H1 (cell line): ENCODE results near the gene ASPN. TPM values are rescaled to one million over a fixed set of nuclear protein-coding genes. Genes with fewer than 3 reads are reported as not detected.

ENCODE experiments used
- CTCF ChIA-PET: fragments of 300-600 bp; sonication (Branson Sonifier 250); formaldehyde crosslinking; loops from one replicate; lab custom pipeline; 2021; ENCODE audit not compliant: partially characterized antibody; lab: Charles Lee
- POLR2A ChIA-PET: fragments of 300-600 bp; sonication (Branson Sonifier 250); formaldehyde crosslinking; loops from one replicate; lab custom pipeline; 2021; ENCODE audit warnings: inconsistent platforms; ENCODE audit not compliant: partially characterized antibody; lab: Charles Lee
- DNase-seq, 2 experiments: peaks; one replicate each; pipeline versions ENCODE4 v3.0.0 to v3.0.0-alpha.2; 2010 to 2022; ENCODE audit warnings: low spot score in 2 of 2, low read depth in 1 of 2, mixed read lengths in 1 of 2
- FAIRE-seq: peaks from 2 replicates; lab custom pipeline; 2011; peaks lifted over from hg19 to GRCh38; lab: Jason Lieb, UNC
- H2AFZ ChIP-seq: 2 replicates; pipeline ENCODE4 v1.8.1; 2012; ENCODE audit warnings: low read length, inconsistent platforms
- H2AK5ac ChIP-seq: 2 replicates; pipeline ENCODE4 v1.6.1; 2013; ENCODE audit warnings: low read depth, low read length
- H2BK120ac ChIP-seq: replicated peaks from 2 replicates; pipeline ENCODE3; 2013; ENCODE audit warnings: low read depth, low read length, inconsistent platforms
- H2BK12ac ChIP-seq: 2 replicates; pipeline ENCODE4 v1.6.1; 2013; ENCODE audit warnings: low read depth, low read length
- H2BK15ac ChIP-seq: 2 replicates; pipeline ENCODE4 v1.6.1; 2013; ENCODE audit warnings: low read length
- H2BK20ac ChIP-seq: 2 replicates; pipeline ENCODE4 v1.6.1; 2013; ENCODE audit warnings: low read length
- H2BK5ac ChIP-seq: 2 replicates; pipeline ENCODE4 v1.6.1; 2013; ENCODE audit warnings: low read depth, low read length
- H3K14ac ChIP-seq: 2 replicates; pipeline ENCODE4 v1.6.1; 2013; ENCODE audit warnings: inconsistent platforms; ENCODE audit not compliant: insufficient read length
- H3K18ac ChIP-seq: 2 replicates; pipeline ENCODE4 v1.6.1; 2013; ENCODE audit warnings: low read length; ENCODE audit errors: extremely low read depth
- H3K23ac ChIP-seq: 2 replicates; pipeline ENCODE4 v1.6.1; 2013; ENCODE audit warnings: inconsistent platforms; ENCODE audit not compliant: insufficient read length
- H3K23me2 ChIP-seq: 2 replicates; pipeline ENCODE4 v1.6.1; 2013; ENCODE audit warnings: low read depth, low read length
- H3K27ac ChIP-seq: 2 replicates; pipeline ENCODE4 v1.6.1; 2011; ENCODE audit warnings: low read depth, low read length, inconsistent platforms
- H3K27me3 ChIP-seq, 4 experiments: replicated peaks in 1 of 4; 1 replicate in 1 of 4; 2 replicates in 3 of 4; pipeline versions ENCODE4 v1.6.1 to v1.8.1; 2011 to 2013; ENCODE audit warnings: low read length in 3 of 4, mild to moderate bottlenecking in 3 of 4, inconsistent platforms in 2 of 4, mixed read lengths in 2 of 4, moderate library complexity in 1 of 4; ENCODE audit not compliant: control insufficient read depth in 3 of 4, insufficient read depth in 3 of 4; ENCODE audit errors: extremely low read depth in 1 of 4
- H3K36me3 ChIP-seq, 4 experiments: 2 replicates each; pipeline versions ENCODE4 v1.6.1 to v1.8.1; 2011 to 2013; ENCODE audit warnings: mild to moderate bottlenecking in 4 of 4, low read length in 3 of 4, moderate library complexity in 2 of 4, control low read depth in 1 of 4, inconsistent platforms in 1 of 4; ENCODE audit not compliant: insufficient read depth in 4 of 4, control insufficient read depth in 2 of 4
- H3K4ac ChIP-seq: replicated peaks from 2 replicates; pipeline ENCODE3; 2013; ENCODE audit warnings: low read length, low read depth, mixed read lengths, inconsistent platforms; ENCODE audit not compliant: insufficient read length
- H3K4me1 ChIP-seq, 4 experiments: replicated peaks in 1 of 4; 1 replicate in 1 of 4; 2 replicates in 3 of 4; pipeline versions ENCODE4 v1.6.1 to v1.8.1; 2011 to 2013; ENCODE audit warnings: low read length in 3 of 4, inconsistent platforms in 2 of 4, mixed read lengths in 1 of 4; ENCODE audit not compliant: insufficient read depth in 4 of 4, control insufficient read depth in 3 of 4
- H3K4me2 ChIP-seq, 2 experiments: 2 replicates each; pipeline versions ENCODE4 v1.6.1 to v1.8.1; 2011 to 2013; ENCODE audit warnings: low read depth in 2 of 2, low read length in 2 of 2, control low read depth in 1 of 2, inconsistent platforms in 1 of 2, mild to moderate bottlenecking in 1 of 2; ENCODE audit not compliant: insufficient read depth in 1 of 2
- H3K4me3 ChIP-seq, 4 experiments: fragments of 200-600, 300-600 bp in 1 of 4; sonication (generic), shearing (Covaris generic), sonication (Bioruptor Twin) in 1 of 4; 2 replicates each; pipeline versions ENCODE4 v1.5.1 to v1.8.1; 2011 to 2016; ENCODE audit warnings: low read length in 4 of 4, low read depth in 3 of 4, control low read depth in 2 of 4, inconsistent platforms in 2 of 4, mild to moderate bottlenecking in 2 of 4, mixed read lengths in 1 of 4, moderate library complexity in 1 of 4; ENCODE audit not compliant: insufficient read depth in 2 of 4; ENCODE audit errors: extremely low read depth in 1 of 4
- H3K56ac ChIP-seq: replicated peaks from 2 replicates; pipeline ENCODE3; 2013; ENCODE audit warnings: low read depth, mild to moderate bottlenecking, mixed read lengths, low read length, inconsistent platforms; ENCODE audit not compliant: insufficient read length
- H3K79me1 ChIP-seq: 2 replicates; pipeline ENCODE4 v1.6.1; 2013; ENCODE audit warnings: low read depth, low read length, control low read depth
- H3K79me2 ChIP-seq, 2 experiments: 2 replicates each; pipeline versions ENCODE4 v1.6.1 to v1.8.1; 2012 to 2013; ENCODE audit warnings: low read length in 2 of 2, mild to moderate bottlenecking in 2 of 2, inconsistent platforms in 1 of 2; ENCODE audit not compliant: insufficient read depth in 2 of 2, control insufficient read depth in 1 of 2
- H3K9ac ChIP-seq, 4 experiments: replicated peaks in 1 of 4; 1 replicate in 1 of 4; 2 replicates in 3 of 4; pipeline versions ENCODE4 v1.6.1 to v1.8.1; 2011 to 2013; ENCODE audit warnings: low read depth in 3 of 4, low read length in 3 of 4, control low read depth in 2 of 4, mild to moderate bottlenecking in 2 of 4, moderate library complexity in 2 of 4, inconsistent platforms in 1 of 4; ENCODE audit errors: extremely low read depth in 1 of 4
- H3K9me3 ChIP-seq, 2 experiments: 2 replicates each; pipeline versions ENCODE4 v1.6.1 to v1.8.1; 2012 to 2013; ENCODE audit warnings: mild to moderate bottlenecking in 2 of 2, moderate library complexity in 2 of 2, control low read depth in 1 of 2, inconsistent platforms in 1 of 2, low read depth in 1 of 2, low read length in 1 of 2, mixed read lengths in 1 of 2; ENCODE audit not compliant: insufficient read depth in 2 of 2
- H4K20me1 ChIP-seq, 2 experiments: replicated peaks in 1 of 2; 2 replicates each; pipeline versions ENCODE3 to v1.8.1; 2011 to 2013; ENCODE audit warnings: inconsistent platforms in 2 of 2, low read length in 2 of 2, mild to moderate bottlenecking in 1 of 2; ENCODE audit not compliant: insufficient read depth in 2 of 2, control insufficient read depth in 1 of 2
- H4K5ac ChIP-seq: 2 replicates; pipeline ENCODE4 v1.6.1; 2013; ENCODE audit warnings: low read length, low read depth, mixed read lengths, inconsistent platforms; ENCODE audit not compliant: insufficient read length
- H4K8ac ChIP-seq: 2 replicates; pipeline ENCODE4 v1.8.0; 2013; ENCODE audit warnings: mild to moderate bottlenecking, moderate library complexity, low read length, inconsistent platforms; ENCODE audit not compliant: insufficient read depth; ENCODE audit errors: extremely low read depth
- H4K91ac ChIP-seq: replicated peaks from 2 replicates; pipeline ENCODE3; 2013; ENCODE audit warnings: low read length, mixed read lengths, inconsistent platforms; ENCODE audit not compliant: insufficient read length
- CBX8 ChIP-seq: fragments of 300-800, 300-1000 bp; sonication (generic); IDR thresholded peaks from 2 replicates; pipeline ENCODE4 v1.7.1; 2016; ENCODE audit warnings: low read depth, low read length, borderline replicate concordance
- CTBP2 ChIP-seq: IDR thresholded peaks from 2 replicates; pipeline ENCODE4 v1.7.0; 2011; ENCODE audit warnings: borderline replicate concordance, mild to moderate bottlenecking, moderate library complexity, mixed read lengths, low read length; ENCODE audit not compliant: insufficient read depth, insufficient read length
- KDM4A ChIP-seq: IDR thresholded peaks from one replicate; pipeline ENCODE4 v1.7.1; 2012; ENCODE audit warnings: low read depth, mild to moderate bottlenecking, moderate library complexity, low read length, inconsistent platforms; ENCODE audit not compliant: severe bottlenecking
- KDM5A ChIP-seq: fragments of 200-600 bp; IDR thresholded peaks from 2 replicates; pipeline ENCODE4 v1.7.1; 2012; ENCODE audit warnings: mild to moderate bottlenecking, low read length, inconsistent platforms, mixed read lengths
- TAF1 ChIP-seq: IDR thresholded peaks from 2 replicates; pipeline ENCODE4 v1.6.1; 2011; ENCODE audit warnings: mild to moderate bottlenecking, low read depth, low read length
- WGBS, 2 experiments: shearing (Covaris generic) in 1 of 2; methylation state at CpG; one replicate each; pipeline versions ENCODE4 v1.1.6 to v1.1.7; 2013 to 2015; ENCODE audit warnings: low lambda C conversion rate in 2 of 2, mixed read lengths in 2 of 2, inconsistent platforms in 1 of 2, low coverage in 1 of 2, missing lambda C conversion rate in 1 of 2; ENCODE audit not compliant: insufficient replicate concordance in 2 of 2, insufficient coverage in 1 of 2, insufficient read length in 1 of 2; ENCODE audit errors: extremely low coverage in 1 of 2, missing lambda C conversion rate in 1 of 2; 5-methylcytosine and 5-hydroxymethylcytosine counted together
- polyA plus RNA-seq, 7 experiments: library from polyadenylated mRNA; depleted of rRNA in 3 of 7; stranded (reverse) in 5 of 7; unstranded in 2 of 7; fragments of >200 nt in 5 of 7; fragments of 200-250 nt in 2 of 7; gene quantifications; 1 replicate in 5 of 7; 2 replicates in 1 of 7; 4 replicates in 1 of 7; pipeline versions ENCODE4 v1.2.1 to v1.2.3, GENCODE V29; 2011 to 2013; ENCODE audit warnings: missing spikeins in 2 of 7, mixed read lengths in 2 of 7
- total RNA-seq: library from RNA; stranded (reverse); fragmentation: NEBNext Ultra II Directional; extraction: Animal tissue kit (Norgen Biotek cat#: 25700); gene quantifications from 2 replicates; pipeline ENCODE4 v1.2.1, GENCODE V29; 2021
- TF ChIP-seq, protein P1 (sequence below): IDR thresholded peaks from 2 replicates; pipeline ENCODE4 v1.6.1; 2012; ENCODE audit warnings: inconsistent platforms

Gene ASPN
- total and polyA plus RNA-seq, 2 of the 8 experiments (the other 6 are each of a cell fraction or from before 2014, with no cell fraction given), result not detected

DNA sequence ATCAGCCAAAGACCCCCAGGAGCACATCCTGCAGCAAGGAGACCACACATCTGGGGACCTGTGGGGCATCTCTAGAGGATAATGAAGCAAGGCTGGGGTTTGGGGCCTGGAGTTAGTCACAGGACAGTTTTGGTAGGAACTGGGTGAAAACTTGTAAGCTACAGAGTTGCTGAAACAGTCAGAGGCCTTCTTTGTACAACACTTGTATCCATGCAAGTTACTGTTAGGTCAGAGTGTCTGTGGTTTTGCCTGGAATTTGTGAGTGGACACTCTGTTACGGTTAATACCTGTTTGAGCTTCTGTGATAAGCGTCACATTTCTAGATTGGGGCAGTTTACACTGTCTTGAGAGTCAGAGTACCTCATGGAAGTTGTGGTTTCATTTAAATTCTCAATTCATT is 22.6 kb upstream of the ASPN start:
- Histone ChIP-seq H3K14ac (no peak overlapping the region), H3K4me2 (no peak overlapping the region), H3K27me3 (no peaks in the 10 kb centered on the region), H3K79me2 (no peaks in the 10 kb centered on the region), H4K8ac (no peak overlapping the region), H3K79me1 (no peaks in the 10 kb centered on the region), H4K91ac (no peak overlapping the region), H3K4me3 (no peak overlapping the region), H2AK5ac (no peak overlapping the region), H3K18ac (no peak overlapping the region), H4K20me1 (no peaks in the 10 kb centered on the region), H2AFZ (no peak overlapping the region), H3K4ac (no peak overlapping the region), H3K23me2 (no peaks in the 10 kb centered on the region), H3K23ac (no peak overlapping the region), H2BK20ac (no peak overlapping the region), H3K9me3 (no peaks in the 10 kb centered on the region), H4K5ac (no peak overlapping the region), H2BK15ac (no peak overlapping the region), H2BK5ac (no peak overlapping the region), H2BK120ac (no peak overlapping the region), H2BK12ac (no peak overlapping the region), H3K4me1 (peaks cover 2 to 3% (median 2%) of the 10 kb centered on the region in 4 experiments; a peak in 5 of 7 replicates), H3K56ac (no peak overlapping the region), H3K27ac (no peak overlapping the region), H3K36me3 (no peaks in the 10 kb centered on the region), H3K9ac (no peak overlapping the region)
- POLR2A ChIA-PET, result no interaction called here
- CTCF ChIA-PET, result interaction anchor here (0.8 to 3.4 kb wide), 4 partner anchors 12 to 53 kb away, joined by 3 to 19 read pairs (median 10); no protein-coding TSS in a partner anchor
- TF ChIP-seq TAF1, result no peak
- TF ChIP-seq KDM5A, result no peak
- TF ChIP-seq KDM4A, result no peak
- TF ChIP-seq CBX8, result no peak
- TF ChIP-seq, protein P1, sequence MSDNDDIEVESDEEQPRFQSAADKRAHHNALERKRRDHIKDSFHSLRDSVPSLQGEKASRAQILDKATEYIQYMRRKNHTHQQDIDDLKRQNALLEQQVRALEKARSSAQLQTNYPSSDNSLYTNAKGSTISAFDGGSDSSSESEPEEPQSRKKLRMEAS, result no peak
- no peak for TF ChIP-seq CTBP2
- no peak for DNase-seq
- 91% methylated on average over 2 of the region's 2 CpGs; no CpG with 5 or more reads in 1 of the 2 experiments for WGBS, 2 experiments
- FAIRE-seq, result no peak
